ENCODE data around the gene TRAF4.

DNA sequence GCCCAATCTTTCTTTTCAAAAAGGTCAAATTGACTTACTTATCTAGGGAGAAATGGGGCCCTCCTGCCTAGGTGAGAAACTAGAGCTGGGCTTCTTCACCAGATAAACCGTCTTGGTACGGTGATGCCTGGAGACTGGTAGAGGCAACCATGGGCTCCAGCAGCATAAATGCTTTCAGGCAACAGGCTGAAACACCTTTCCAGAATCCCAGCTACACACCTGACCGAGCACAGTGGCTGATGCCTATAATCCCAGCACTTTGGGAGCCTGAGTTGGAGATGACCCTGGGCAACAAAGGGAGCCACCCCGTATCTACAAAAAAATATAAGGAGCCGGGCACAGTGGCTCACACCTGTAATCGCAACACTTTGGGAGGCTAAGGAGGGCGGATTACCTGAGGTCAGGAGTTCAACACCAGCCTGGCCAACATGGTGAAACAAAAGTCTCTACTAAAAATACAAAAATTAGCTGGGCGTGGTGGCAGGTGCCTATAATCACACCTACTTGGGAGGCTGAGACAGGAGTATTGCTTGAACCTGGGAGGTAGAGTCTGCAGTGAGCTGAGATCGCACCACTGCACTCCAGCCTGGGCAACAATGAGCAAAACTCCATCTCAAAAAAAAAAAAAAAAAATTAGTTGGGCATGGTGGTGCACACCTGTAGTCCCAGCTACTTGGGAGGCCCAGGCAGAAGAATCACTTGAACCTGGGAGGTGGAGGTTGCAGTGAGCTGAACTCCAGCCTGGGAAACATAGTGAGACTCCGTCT lies 8.0 kb downstream of the TRAF4 start:
- TF ChIP-seq POLR2AphosphoS5 (IDR thresholded peaks at IDR 0.05; ENCODE audit: borderline replicate concordance, low read depth, low read length) (no peak), EZH2 (IDR thresholded peaks at IDR 0.05) (no peak)
